Keratinocyte (primary cell): ENCODE results near the gene FNDC3B.

Source experiments
- CTCF ChIP-seq, 3 experiments: IDR thresholded peaks in 1 of 3; conservative IDR thresholded peaks in 1 of 3; optimal IDR thresholded peaks in 1 of 3; 2 replicates in 2 of 3; 3 replicates in 1 of 3; pipeline versions ENCODE3 to v1.5.1; 2011; ENCODE audit warnings: low read length in 3 of 3, mild to moderate bottlenecking in 3 of 3, moderate library complexity in 2 of 3, control low read depth in 1 of 3, inconsistent platforms in 1 of 3; ENCODE audit not compliant: insufficient read depth in 2 of 3; ENCODE audit errors: extremely low read depth in 1 of 3
- EZH2 ChIP-seq: IDR thresholded peaks from one replicate; pipeline ENCODE4 v1.6.1; 2012; ENCODE audit warnings: inconsistent platforms, mild to moderate bottlenecking, low read length, moderate library complexity

- TF ChIP-seq CTCF (optimal IDR thresholded peaks at IDR 0.05 in 1 of 3, IDR thresholded peaks at IDR 0.05 in 1 of 3, conservative IDR thresholded peaks at IDR 0.05 in 1 of 3; ENCODE audit: extremely low read depth in 1 of 3, insufficient read depth in 2 of 3, low read length in 3 of 3) (no peak), EZH2 (no peak)
Observed at GRCh38 chr3:172261054-172261453, 221.7 kb downstream of the FNDC3B start.
